Effector memory CD4-positive, alpha-beta T cell (primary cell): ENCODE data around the gene TTC3.

ENCODE experiments used
- DNase-seq, 3 donors: peaks; one replicate each; pipeline ENCODE4 v3.0.0-alpha.2; 2020
- H3K27ac ChIP-seq: 2 replicates; pipeline ENCODE4 v1.7.0; 2013; ENCODE audit warnings: mild to moderate bottlenecking, low read length, moderate library complexity; ENCODE audit not compliant: insufficient read depth, poor library complexity, severe bottlenecking
- H3K27me3 ChIP-seq: replicated peaks from 2 replicates; pipeline ENCODE4 v1.7.0; 2013; ENCODE audit warnings: mild to moderate bottlenecking, low read length; ENCODE audit not compliant: insufficient read depth, control insufficient read depth, poor library complexity, severe bottlenecking
- H3K36me3 ChIP-seq: 2 replicates; pipeline ENCODE4 v1.7.0; 2013; ENCODE audit warnings: mild to moderate bottlenecking, low read length, moderate library complexity; ENCODE audit not compliant: control insufficient read depth, insufficient read depth
- H3K4me1 ChIP-seq: 2 replicates; pipeline ENCODE4 v1.7.0; 2013; ENCODE audit warnings: low read length, mild to moderate bottlenecking; ENCODE audit not compliant: control insufficient read depth, insufficient read depth, poor library complexity, severe bottlenecking
- H3K4me3 ChIP-seq: 2 replicates; pipeline ENCODE4 v1.7.0; 2013; ENCODE audit warnings: low read length, low read depth, mild to moderate bottlenecking; ENCODE audit not compliant: insufficient read depth, poor library complexity, severe bottlenecking
- H3K9me3 ChIP-seq: 2 replicates; pipeline ENCODE4 v1.7.0; 2013; ENCODE audit warnings: mild to moderate bottlenecking, low read length, moderate library complexity; ENCODE audit not compliant: control insufficient read depth

TTC3 gene

GRCh38 chr21:37059181-37059580 is 13.9 kb upstream of the TTC3 start:
- no peaks in the 10 kb centered on the region for H3K36me3 ChIP-seq
- H3K9me3 ChIP-seq = no peaks in the 10 kb centered on the region
- no peak for DNase-seq
- no peaks in the 10 kb centered on the region for H3K27me3 ChIP-seq
- H3K4me3 ChIP-seq = no peak overlapping the region
- no peaks in the 10 kb centered on the region for H3K4me1 ChIP-seq
- H3K27ac ChIP-seq = no peak overlapping the region

GRCh38 chr21:37060296-37060695 is 12.8 kb upstream of the TTC3 start:
- Histone ChIP-seq H3K36me3 (no peaks in the 10 kb centered on the region), H3K4me3 (no peak overlapping the region), H3K9me3 (no peaks in the 10 kb centered on the region), H3K4me1 (no peaks in the 10 kb centered on the region), H3K27ac (no peak overlapping the region), H3K27me3 (no peaks in the 10 kb centered on the region)
- DNase-seq = no peak

GRCh38 chr21:37061926-37062592 is 11.0 kb upstream of the TTC3 start:
- Histone ChIP-seq H3K4me1 (no peaks in the 10 kb centered on the region), H3K36me3 (no peaks in the 10 kb centered on the region), H3K27me3 (no peaks in the 10 kb centered on the region), H3K9me3 (no peaks in the 10 kb centered on the region), H3K27ac (no peak overlapping the region), H3K4me3 (no peak overlapping the region)
- DNase-seq = no peak

GRCh38 chr21:37062593-37062935 is 10.5 kb upstream of the TTC3 start:
- Histone ChIP-seq H3K36me3 (no peaks in the 10 kb centered on the region), H3K4me3 (no peak overlapping the region), H3K27me3 (no peaks in the 10 kb centered on the region), H3K4me1 (no peaks in the 10 kb centered on the region), H3K27ac (no peak overlapping the region), H3K9me3 (no peaks in the 10 kb centered on the region)
- DNase-seq = no peak

- Histone ChIP-seq H3K4me1 (no peaks in the 10 kb centered on the region), H3K27me3 (no peaks in the 10 kb centered on the region), H3K36me3 (no peaks in the 10 kb centered on the region), H3K4me3 (no peak overlapping the region), H3K9me3 (no peaks in the 10 kb centered on the region), H3K27ac (no peak overlapping the region)
- no peak for DNase-seq
Observed at GRCh38 chr21:37063433-37063832, 9.6 kb upstream of the TTC3 start.

- H3K9me3 ChIP-seq = no peaks in the 10 kb centered on the region
- no peak overlapping the region for H3K4me3 ChIP-seq
- H3K27ac ChIP-seq = no peak overlapping the region
- no peak for DNase-seq
- H3K36me3 ChIP-seq = no peaks in the 10 kb centered on the region
- no peaks in the 10 kb centered on the region for H3K27me3 ChIP-seq
- no peaks in the 10 kb centered on the region for H3K4me1 ChIP-seq
Observed at GRCh38 chr21:37064841-37065240, 8.2 kb upstream of the TTC3 start.

GRCh38 chr21:37065561-37066177 is 7.4 kb upstream of the TTC3 start:
- no peaks in the 10 kb centered on the region for H3K4me1 ChIP-seq
- no peak overlapping the region for H3K27ac ChIP-seq
- no peak overlapping the region for H3K4me3 ChIP-seq
- no peaks in the 10 kb centered on the region for H3K9me3 ChIP-seq
- no peak for DNase-seq
- no peaks in the 10 kb centered on the region for H3K27me3 ChIP-seq
- no peaks in the 10 kb centered on the region for H3K36me3 ChIP-seq

- Histone ChIP-seq H3K36me3 (no peaks in the 10 kb centered on the region), H3K4me3 (peak overlapping the region; percentile 57), H3K27me3 (no peaks in the 10 kb centered on the region), H3K27ac (peak overlapping the region; percentile 96), H3K4me1 (peaks cover 16% of the 10 kb centered on the region), H3K9me3 (no peaks in the 10 kb centered on the region)
- no peak for DNase-seq
Observed at GRCh38 chr21:37071561-37072273, 1.3 kb upstream of the TTC3 start.

GRCh38 chr21:37072274-37072987 is 623 bp upstream of the TTC3 start:
- Histone ChIP-seq H3K36me3 (no peaks in the 10 kb centered on the region), H3K27me3 (no peaks in the 10 kb centered on the region), H3K4me1 (peaks cover 16% of the 10 kb centered on the region), H3K4me3 (peak overlapping the region; percentile 57), H3K27ac (peak overlapping the region; percentile 96), H3K9me3 (no peaks in the 10 kb centered on the region)
- DNase-seq = peak in 2 of 3 donors; percentile 60 to 66
